ENCODE data around the gene FAM170A. TPM values are rescaled to one million over a fixed set of nuclear protein-coding genes. Genes with fewer than 3 reads are reported as not detected.

Gene FAM170A
- total RNA-seq, 1 donor from 2014 or later = not detected

DNA sequence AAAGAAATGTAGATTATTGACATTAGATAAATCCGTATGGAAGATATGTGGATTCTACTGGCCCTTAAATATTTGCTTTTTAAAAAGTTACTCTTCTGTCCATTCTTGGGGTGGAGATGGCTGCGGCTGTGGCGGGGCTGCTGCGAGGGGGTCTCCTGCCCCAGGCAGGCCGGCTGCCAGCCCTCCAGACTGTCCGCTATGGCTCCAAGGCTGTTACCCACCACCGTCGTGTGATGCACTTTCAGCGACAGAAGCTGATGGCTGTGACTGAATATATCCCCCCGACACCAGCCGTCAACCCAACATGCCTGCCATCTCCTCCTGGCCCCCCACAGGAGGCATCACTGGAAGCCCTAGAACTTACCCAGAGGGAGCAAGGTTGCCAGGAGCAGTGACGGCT lies 50.7 kb downstream of the FAM170A start:
- ATAC-seq (ENCODE audit: low read depth) (no peak), DNase-seq (no peak)
- no peaks in the 10 kb centered on the region for H3K36me3 Mint-ChIP-seq (ENCODE audit: low read depth)
- H3K4me1 Mint-ChIP-seq = no peaks in the 10 kb centered on the region
- CTCF ChIA-PET = no interaction called here
- POLR2A ChIA-PET = no interaction called here
- intact Hi-C loops (cut with micrococcal nuclease) = no loop called here
- TF ChIP-seq, protein P1, sequence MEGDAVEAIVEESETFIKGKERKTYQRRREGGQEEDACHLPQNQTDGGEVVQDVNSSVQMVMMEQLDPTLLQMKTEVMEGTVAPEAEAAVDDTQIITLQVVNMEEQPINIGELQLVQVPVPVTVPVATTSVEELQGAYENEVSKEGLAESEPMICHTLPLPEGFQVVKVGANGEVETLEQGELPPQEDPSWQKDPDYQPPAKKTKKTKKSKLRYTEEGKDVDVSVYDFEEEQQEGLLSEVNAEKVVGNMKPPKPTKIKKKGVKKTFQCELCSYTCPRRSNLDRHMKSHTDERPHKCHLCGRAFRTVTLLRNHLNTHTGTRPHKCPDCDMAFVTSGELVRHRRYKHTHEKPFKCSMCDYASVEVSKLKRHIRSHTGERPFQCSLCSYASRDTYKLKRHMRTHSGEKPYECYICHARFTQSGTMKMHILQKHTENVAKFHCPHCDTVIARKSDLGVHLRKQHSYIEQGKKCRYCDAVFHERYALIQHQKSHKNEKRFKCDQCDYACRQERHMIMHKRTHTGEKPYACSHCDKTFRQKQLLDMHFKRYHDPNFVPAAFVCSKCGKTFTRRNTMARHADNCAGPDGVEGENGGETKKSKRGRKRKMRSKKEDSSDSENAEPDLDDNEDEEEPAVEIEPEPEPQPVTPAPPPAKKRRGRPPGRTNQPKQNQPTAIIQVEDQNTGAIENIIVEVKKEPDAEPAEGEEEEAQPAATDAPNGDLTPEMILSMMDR (IDR thresholded peaks at IDR 0.05) = no peak
- no peak overlapping the region for H3K27ac Mint-ChIP-seq
- no peaks in the 10 kb centered on the region for H3K27me3 Mint-ChIP-seq
- H3K4me3 Mint-ChIP-seq = no peak overlapping the region
- H3K9me3 Mint-ChIP-seq = no peaks in the 10 kb centered on the region

DNA sequence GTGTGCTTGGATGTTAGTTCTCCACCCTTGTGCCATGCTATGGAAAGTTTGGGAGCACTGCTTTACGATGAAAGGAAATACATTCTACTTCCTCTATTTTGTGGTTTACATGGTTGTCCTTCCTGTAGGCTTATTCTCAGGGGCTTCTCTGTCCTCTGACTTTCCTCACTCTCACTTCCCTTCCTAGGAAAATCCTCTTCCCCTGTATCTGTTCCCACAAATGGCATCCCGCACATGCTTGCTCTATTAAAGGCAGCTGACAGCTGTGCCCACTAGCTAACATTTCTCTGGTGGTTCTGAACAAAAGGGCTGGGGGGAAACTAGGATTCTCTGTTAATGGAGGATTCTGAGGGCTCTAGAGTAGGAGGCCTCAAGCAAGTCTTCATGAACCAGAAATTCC lies 52.4 kb downstream of the FAM170A start:
- ATAC-seq (ENCODE audit: low read depth) = no peak
- POLR2A ChIA-PET = no interaction called here
- H3K4me3 Mint-ChIP-seq = no peak overlapping the region
- DNase-seq = no peak
- H3K9me3 Mint-ChIP-seq = no peaks in the 10 kb centered on the region
- H3K4me1 Mint-ChIP-seq = no peaks in the 10 kb centered on the region
- CTCF ChIA-PET = no interaction called here
- intact Hi-C loops (cut with micrococcal nuclease) = no loop called here
- no peak overlapping the region for H3K27ac Mint-ChIP-seq
- no peaks in the 10 kb centered on the region for H3K36me3 Mint-ChIP-seq (ENCODE audit: low read depth)
- H3K27me3 Mint-ChIP-seq = no peaks in the 10 kb centered on the region
- TF ChIP-seq, protein P1 (IDR thresholded peaks at IDR 0.05) = no peak

DNA sequence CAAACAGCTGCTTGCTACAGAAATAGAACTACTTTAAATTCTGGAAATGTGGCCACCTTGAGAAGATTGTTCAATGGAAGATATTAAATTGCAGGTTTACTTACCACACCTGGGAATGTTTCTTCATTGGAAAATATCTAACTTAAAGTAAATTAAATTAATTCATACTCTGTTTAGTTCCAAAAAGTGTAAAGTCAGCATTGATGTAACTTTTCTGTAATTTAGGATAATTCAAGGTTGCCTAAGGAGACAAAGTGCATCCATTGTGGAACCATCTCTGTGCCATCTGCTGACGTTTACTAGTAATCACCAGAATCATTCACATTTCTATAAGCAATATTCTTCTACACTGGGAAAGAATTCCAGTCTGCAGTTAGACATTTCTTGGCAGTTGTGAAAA lies 53.0 kb downstream of the FAM170A start:
- POLR2A ChIA-PET = no interaction called here
- Mint-ChIP-seq H3K36me3 (ENCODE audit: low read depth) (no peaks in the 10 kb centered on the region), H3K4me3 (no peak overlapping the region), H3K27ac (no peak overlapping the region), H3K4me1 (no peaks in the 10 kb centered on the region), H3K9me3 (no peaks in the 10 kb centered on the region), H3K27me3 (no peaks in the 10 kb centered on the region)
- DNase-seq (no peak), ATAC-seq (ENCODE audit: low read depth) (no peak)
- TF ChIP-seq, protein P1 (IDR thresholded peaks at IDR 0.05) = no peak
- CTCF ChIA-PET = no interaction called here
- intact Hi-C loops (cut with micrococcal nuclease) = no loop called here

Other genes starting within 250 kb of the FAM170A start
- gene HSD17B4, start 177.1 kb upstream of the FAM170A start, total RNA-seq = 106 and 130 TPM in 2 replicates